Measurements from ENCODE around the gene C6orf141.

C6orf141 gene

DNA sequence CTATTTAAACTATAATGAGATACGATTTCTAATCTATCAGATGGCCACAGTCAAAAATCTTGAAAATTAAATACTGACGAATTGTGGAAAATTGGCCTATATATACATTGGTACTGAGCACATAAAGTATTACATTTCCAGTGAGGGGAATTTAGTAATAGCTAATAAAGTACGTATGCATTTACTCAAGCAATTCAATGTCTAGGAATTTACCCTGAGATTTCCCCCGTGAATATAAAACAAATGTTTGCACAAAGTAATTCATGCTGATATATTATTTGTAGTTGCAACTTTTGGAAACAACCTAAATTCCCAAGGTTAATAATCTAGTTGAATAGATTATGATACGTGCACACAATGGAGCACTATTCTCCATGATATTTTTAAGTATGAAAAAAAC is 14.7 kb upstream of the C6orf141 start:
- intact Hi-C loops (cut with DNase I), result no loop called here
- DNase-seq, result no peak

DNA sequence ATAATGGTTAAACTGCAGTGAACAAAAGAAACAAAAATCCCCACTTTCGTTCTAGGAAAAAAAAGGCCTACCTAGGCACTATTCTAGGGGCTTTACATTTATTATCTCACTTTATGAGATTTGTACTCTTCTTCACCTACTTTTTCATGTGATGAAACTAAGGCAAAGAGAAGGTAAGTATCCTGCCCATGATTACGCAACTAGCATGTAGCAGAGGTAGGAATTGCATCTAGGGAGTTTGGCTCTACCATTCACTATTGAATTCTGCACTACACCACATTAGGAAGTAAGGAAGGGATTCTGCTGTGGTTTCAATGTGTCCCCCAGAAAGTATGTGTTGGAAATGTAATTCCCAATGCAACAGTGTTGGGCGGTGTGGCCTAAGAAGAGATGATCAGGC is 11.4 kb upstream of the C6orf141 start:
- intact Hi-C loops (cut with DNase I), result no loop called here

DNA sequence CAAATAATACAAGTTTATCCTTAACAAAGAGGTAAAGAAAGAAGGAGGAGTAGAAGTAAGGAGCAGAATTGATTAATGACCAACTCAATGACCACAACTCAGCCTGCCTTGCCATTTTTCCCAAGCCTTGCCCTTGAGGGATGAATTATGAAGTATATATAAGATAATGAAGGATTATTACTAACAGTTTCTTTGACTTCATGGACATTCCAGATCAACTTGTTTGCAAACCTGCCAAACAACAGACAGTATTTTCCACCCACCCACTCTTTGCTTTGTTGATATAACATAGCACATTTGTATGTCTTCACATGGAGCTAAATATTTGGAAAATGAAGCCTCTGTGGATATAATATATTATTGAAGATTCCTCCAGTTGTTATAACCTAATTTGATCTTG is 9.9 kb upstream of the C6orf141 start:
- no peak for DNase-seq
- intact Hi-C loops (cut with DNase I), result no loop called here

More for the DNA sequence above, 11.4 kb upstream of the C6orf141 start:
- no peak for DNase-seq

DNA sequence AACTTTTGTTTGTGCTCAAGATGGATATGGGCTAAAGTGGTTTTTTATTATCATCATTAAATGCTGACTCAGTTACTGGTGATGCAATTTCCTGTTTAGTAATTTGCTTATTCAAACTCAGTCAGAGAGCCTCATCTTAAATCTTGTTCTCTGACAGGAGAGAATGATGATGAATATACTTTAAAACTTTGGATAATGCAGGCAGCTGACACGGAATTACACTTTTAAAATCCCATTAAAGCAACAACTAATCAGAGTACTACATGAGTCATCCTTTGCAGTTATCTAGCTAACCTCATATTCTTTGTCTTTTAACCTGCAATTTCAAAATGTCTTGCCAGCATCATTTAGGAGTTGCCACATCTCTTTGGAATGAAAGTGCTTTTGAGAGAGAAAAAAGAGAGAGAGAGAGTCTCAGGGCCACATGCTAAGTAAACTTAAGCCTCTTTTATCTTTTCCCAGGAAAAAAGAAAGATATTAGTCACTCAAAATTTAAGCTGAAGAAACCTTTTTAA is 9.2 kb upstream of the C6orf141 start:
- DNase-seq, result no peak
- intact Hi-C loops (cut with DNase I), result no loop called here

DNA sequence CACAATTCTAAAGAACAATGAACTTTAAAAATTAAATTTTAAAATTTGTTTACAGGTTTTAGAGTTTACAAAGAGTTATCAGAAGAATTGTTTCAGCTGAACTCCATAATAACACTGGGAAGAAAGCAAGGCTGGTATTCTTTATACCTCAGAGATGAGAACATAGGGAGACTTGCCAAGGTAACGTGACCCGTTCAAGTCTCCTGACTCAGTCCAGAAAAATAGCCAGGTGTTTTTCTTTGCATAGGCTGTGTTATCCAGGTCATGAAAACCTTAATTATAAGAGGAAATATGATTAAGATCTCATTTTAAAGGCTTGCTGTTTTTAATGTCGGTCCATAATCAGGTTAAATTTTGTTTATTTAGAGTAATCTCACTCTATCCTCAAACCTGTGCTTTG is 8.5 kb upstream of the C6orf141 start:
- intact Hi-C loops (cut with DNase I), result no loop called here
- DNase-seq, result no peak

DNA sequence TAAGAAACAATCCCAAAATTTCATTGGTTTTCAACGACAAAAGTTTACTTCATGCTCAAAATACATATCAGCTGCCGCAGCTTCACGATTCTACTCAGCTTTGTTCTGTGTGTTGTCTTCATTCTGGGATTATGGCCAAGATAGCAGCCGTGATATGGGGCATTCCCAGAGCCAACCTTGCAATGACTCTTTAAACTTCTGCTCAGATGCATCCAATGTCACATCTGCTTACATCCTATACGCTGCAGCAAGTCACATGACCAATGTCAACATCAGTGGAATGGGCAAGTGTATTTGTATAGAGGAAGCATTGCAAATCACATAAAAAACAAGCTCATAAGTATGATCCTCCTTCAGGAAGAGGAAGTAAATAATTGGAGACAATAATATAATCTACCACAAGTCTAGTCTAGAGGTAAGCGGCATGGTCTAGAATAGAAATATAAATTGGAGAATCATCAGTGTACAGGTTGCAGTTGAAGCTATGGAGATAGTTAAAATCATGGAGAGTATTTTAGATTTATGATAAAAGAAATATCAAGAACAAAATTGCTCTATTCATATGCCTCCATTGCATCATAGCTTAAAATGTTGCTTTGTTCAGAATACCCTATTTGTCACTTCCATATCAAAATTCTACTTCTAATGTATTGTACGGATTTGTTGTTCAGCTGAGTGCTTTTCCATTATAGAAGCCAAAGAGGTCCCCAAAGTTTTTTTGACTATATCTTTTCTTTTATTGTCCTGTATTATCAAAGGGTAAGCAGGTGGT is 7.2 kb upstream of the C6orf141 start:
- DNase-seq, result no peak
- intact Hi-C loops (cut with DNase I), result no loop called here

DNA sequence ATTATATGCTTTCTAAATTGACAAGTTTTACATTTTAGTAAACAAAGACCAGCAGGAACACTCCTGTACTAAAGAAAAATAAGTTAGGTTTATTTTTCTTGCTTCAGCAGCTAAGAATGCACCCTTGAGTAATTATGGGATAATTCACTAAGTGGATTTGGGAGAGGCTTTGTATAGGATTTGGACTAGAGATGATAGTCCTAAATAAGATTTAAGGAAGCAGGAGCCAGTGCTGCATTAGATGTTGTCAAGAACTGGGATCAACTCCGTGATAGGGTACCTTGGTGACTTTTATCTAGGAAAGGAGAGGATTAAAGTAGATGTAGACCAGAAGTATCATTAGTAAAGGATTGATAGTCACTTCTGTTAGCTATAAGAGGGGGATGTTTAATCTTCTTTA is 4.1 kb upstream of the C6orf141 start:
- no peak for DNase-seq
- intact Hi-C loops (cut with DNase I), result no loop called here

DNA sequence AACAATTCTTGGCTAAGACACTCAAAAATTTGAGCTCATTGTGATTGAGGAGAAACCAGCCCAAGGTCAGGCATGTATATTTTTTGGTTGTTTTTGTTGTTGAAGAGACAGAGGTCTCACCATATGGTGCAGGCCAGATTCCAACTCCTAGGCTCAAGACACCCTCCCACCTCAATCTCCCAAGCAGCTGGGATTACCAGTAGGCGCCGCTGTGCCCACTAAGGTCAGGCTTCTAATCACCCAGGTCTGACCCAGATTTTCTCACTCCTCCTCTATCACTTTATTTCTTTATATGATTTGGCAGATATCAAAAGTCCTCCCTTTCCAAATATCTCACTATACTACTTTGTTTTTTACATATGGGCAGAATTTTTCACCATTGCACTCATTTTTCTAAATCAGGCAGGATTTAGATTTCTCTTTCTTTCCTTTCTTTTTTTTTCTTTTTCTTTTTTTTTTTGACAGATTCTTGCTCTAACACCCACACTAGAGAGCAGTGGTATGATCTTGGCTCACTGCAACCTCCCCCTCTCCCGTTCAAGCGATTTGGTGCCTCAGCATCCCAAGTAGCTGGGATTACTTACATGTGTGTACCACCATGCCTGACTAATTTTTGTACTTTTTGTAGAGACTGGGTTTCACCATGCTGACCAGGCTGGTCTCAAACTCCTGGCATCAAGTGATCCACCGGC is 1.7 kb upstream of the C6orf141 start:
- intact Hi-C loops (cut with DNase I), result no loop called here
- no peak for DNase-seq

DNA sequence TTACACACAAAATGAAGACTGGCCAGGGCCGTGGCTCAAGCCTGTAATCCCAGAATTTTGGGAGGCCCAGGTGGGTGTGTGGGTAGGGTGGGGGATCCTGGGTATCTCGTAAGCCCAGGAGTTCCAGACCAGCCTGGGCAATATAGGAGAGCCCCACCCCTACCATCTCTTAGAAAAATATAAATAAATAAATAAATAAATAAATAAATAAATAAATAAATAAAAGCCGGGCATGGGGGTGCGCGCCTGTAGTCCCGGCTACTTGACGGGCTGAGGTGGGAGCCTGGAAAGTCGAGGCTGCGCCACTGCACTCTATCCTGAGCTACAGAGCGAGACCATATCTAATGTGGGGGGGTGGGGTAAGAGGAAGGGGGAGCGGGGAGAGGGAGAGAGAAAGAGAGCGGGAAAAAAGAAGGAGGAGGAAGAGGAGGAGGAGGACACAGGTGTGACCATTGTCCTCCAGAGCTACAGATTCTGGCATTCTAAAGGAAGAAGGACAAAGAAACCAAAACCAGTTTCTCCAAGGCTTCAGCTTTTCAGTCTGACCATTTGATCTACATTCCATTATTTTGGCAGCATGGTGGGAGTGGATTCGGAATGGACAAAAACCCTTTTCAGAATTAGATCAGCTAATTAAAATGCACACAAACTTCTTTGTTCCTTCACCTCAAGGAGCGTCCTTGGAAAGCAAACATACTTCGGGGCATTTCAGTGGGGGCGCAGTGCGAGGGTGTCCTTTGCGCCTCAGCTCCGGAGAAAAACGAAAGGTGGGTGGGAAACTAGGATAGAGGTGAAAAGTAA is 577 bp upstream of the C6orf141 start:
- no peak for DNase-seq
- intact Hi-C loops (cut with DNase I), result no loop called here

DNA sequence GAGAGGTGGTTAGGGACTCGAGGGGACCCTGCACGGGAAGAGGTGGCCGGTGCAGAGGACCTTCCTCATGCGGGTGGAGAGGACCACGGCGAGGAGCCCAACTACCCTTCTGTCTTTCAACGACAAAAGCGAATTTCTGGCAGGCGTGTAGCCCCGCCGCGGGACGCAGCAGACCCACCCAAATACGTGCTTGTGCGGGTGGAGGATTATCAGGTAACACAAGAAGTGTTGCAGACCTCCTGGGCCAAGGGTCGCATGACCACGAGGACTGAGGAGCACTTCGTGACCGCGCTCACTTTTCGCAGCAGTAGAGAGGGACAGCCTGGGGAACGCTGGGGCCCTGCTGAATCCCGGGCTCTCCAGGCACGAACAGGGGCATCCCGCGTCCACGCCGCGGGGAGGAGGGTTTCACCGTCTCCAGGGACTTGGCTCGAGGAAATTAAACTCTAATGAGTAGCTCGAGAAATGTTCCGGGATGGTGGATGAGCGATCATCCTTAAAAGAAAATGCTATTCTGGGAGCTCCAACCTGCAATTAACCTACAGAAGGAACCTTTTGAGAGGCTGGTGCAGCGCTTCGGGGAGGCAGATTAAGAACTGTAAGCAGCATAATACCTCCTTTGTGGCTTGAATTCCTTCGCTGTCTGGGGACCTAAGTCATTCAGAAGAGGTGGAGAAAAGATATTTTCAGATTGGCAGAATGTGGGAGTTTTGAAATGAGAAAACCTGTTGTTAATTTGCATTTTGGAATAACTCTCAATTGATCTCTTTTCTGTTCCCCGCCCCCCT is 804 bp downstream of the C6orf141 start:
- peak in 1 of 10 donors; percentile 70 for DNase-seq

DNA sequence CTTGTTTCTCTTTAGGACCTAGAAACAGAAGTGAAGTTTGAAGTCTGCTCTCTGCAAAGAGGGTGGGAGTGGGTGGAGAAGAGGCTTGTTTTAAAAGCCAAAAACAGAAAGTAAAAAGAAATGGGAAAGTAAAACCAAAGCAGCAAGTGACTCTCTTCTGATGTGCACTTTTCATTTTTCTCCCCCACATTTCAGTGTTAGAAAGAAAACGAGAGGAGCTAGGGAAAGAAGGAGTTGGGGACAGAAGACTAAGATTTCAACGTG is 1.3 kb downstream of the C6orf141 start:
- intact Hi-C loops (cut with DNase I), result no loop called here
- no peak for DNase-seq

More for the DNA sequence above, 804 bp downstream of the C6orf141 start:
- intact Hi-C loops (cut with DNase I), result no loop called here

DNA sequence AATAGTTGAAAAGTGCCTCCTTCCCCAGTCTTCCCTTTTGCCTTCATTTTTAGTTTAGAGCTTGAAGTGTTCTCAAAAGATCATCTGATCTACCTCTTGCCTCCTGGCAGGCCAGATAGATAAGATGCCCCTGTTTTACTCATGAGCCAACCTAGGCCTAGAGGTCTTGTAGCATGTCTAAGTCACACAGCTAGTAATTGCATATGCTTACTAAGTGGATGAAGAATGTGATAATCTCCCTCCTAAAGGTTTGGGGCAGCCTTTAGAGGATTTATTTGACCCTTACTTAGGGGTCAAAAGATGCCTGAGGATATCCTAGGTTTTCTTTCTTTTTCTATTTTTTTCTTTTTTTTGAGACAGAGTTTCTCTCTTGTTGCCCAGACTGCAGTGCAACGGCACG is 2.1 kb downstream of the C6orf141 start:
- DNase-seq, result no peak
- intact Hi-C loops (cut with DNase I), result no loop called here

DNA sequence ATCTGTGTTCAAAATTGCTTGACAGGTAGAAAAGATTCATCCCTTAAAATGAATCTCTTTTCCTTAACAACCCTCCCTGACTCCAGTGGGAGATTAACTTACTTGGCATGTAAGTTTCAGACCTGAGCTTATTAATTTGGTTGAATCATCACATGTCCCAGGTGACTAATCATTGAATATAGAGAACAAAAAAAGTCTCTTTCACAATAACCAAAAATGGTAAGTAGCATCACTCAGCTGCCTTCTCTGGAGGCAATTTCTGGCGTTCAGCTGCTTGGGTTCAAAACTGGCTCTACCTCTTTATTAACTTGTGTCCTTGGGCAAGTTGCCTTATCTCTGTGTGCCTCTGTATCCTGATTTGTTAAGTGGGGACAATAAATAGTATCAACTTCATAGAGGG is 2.9 kb downstream of the C6orf141 start:
- intact Hi-C loops (cut with DNase I), result no loop called here
- DNase-seq, result no peak

DNA sequence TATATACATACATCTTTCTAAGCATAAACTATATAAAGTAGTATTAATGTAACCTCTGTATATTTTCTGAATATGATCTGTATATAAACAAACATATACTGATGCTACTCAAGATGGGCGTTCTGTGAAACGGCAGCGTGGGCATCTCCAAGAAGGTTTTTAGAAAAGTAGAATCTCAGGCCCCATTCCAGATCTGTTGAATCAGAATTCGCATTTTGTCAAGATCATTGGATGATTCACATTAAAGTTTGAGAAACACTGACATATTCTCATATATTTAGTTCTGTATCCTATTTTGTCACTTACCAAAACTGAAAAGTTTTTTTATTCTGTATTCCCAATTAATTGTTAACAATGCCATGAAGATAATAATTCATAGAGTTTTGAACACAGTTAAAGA is 5.5 kb downstream of the C6orf141 start:
- no peak for DNase-seq
- intact Hi-C loops (cut with DNase I), result no loop called here

DNA sequence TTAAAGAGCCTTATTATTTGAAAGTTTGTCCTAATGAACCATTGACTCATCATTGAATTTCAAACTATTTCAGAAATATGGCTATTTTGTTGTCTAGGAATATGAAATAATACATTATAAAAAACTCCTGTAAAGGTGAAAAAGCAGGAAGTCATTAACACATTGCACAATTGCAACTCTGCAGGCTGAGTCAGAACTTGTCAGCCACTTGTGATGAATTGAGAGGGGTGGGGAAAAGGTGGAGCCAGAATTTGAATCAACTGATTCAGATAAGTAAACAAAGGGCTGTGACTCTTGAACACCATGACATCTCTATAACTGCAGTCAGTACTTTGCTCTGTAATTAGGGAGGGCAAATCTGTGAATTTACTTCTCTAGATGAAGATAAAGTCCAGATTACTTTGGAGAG is 6.0 kb downstream of the C6orf141 start:
- intact Hi-C loops (cut with DNase I), result no loop called here
- DNase-seq, result no peak

DNA sequence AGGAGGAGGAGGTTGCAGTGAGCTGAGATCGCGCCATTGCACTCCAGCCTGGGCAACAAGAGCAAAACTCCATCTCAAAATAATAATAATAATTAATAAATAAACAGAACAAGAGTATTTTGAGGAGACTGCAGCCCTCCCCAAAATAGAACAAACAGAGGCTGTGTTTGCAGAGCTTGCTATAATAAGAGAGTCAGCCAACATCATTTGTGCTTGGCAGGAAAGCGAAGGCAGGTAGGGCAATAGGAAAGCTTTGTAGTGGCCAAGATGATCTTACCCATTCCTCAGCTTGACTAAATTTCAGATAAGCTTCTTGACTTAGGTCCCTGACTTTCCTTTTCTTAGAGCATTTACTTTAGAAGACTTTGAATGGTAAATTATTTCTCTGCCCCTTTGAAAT is 6.7 kb downstream of the C6orf141 start:
- intact Hi-C loops (cut with DNase I), result no loop called here
- DNase-seq, result no peak

DNA sequence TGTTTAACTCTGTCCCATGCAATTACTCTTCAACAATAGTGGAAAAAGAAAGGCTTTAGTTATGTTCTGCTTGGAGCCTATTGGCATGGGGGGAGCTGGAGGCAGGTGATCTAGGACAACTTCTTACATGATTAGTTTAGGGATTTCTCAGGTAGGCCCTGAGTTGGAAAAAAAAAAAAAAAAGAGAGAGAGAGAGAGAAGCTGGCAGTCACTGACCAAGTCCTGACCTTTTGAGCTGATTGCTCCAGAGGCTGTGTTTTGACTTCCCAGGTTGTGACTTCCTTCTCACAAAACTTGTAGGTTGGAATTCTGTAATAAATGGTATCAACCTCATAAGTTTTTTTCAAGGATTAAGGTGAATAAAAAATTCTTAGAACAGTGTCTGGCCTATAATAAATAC is 7.8 kb downstream of the C6orf141 start:
- no peak for DNase-seq
- intact Hi-C loops (cut with DNase I), result no loop called here

DNA sequence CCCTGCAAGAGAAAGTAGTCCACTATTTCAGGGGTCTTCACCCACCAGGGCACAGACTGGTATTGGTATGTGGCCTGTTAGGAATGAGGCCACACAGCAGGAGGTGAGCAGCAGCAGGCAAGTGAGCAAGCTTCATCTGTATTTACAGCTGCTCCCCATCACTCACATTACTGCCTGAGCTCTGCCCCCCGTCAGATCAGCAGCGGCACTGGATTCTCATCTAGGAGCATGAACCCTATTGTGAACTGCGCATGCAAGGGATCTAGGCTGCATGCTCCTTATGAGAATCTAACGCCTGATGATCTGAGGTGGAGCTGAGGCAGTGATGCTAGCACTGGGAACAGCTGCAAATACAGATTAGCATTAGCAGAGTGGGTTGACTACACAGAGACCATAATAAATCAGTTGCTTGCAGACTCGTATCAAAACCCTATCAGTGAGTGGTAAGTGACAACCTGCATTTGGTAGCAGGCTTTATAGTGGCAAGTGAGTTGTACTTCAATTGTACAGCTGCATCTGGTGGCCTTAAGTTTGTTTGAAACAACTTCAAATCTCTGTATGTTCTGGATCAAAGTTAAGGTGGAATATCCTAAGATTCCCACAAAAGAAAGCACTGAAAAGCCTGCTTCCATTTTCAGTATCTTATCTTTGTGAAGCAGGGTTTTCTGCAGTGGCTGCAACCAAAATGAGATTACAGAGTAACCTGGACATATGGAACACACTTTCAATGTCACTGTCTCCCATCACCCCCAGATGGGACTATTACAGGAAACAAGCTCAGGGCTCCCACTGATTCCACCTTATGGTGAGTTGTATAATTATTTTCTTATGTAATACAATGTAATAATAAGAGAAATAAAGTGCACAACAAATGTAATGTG is 12.8 kb downstream of the C6orf141 start:
- no peak for DNase-seq
- intact Hi-C loops (cut with DNase I), result no loop called here

DNA sequence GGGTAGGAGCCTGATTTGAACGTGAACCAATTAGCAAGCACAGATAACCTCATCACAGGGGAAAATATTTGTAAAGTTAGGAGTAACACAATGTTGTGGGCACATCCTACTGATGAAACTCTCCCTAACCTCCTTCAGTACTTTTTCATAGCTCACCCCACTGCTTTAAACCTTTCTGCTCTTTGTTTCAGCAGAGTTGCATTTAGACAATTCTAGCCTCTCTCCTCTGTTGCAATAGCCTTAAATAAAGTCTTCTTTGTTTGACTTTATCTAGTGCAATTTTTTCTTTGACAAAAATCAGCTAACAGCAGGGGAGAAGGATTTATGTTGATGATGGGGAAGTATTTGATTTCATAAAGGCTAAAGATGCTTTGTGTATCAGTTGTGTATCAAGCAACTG is 14.1 kb downstream of the C6orf141 start:
- intact Hi-C loops (cut with DNase I), result no loop called here
- no peak for DNase-seq

DNA sequence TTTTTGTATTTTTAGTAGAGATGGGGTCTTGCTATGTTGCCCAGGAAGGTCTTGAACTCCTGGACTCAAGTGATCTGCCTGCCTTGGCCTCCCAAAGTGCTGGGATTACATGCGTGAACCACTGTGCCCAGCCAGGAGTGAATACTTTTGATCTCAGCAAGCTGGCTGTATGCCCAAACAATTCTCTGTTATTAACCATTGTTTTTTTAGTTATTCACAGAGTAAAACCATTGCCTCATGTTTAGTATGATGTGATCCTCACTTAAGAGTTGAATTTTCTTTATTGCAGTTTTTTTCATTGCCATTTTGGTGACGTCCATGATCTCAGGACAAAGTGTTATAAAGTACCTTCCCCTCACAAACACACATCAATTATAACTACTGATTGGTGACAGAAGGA is 14.8 kb downstream of the C6orf141 start:
- intact Hi-C loops (cut with DNase I), result no loop called here

More for the DNA sequence above, 14.8 kb downstream of the C6orf141 start:
- DNase-seq, result no peak
